ENCODE data around the gene TMUB1.
"Not testable (repeated sequence)": the region's sequence is repeated elsewhere in the genome, so short reads cannot be mapped to it uniquely, and the experiment has no call there.

Gene TMUB1

GRCh38 chr7:151048911-151049463, 34.3 kb downstream of the TMUB1 start:
- no peak for DNase-seq

- no peak for DNase-seq
Observed at GRCh38 chr7:151047976-151048815, 35.1 kb downstream of the TMUB1 start, which contains the start of gene ASIC3. Gene ASIC3 (plus strand): TSS chr7:151048531. CDS start chr7:151048886, 355 bp downstream.

- DNase-seq, result no peak
Observed at GRCh38 chr7:151046603-151047573, 36.4 kb downstream of the TMUB1 start.

- DNase-seq, result no peak
Observed at GRCh38 chr7:151045967-151046366, 37.3 kb downstream of the TMUB1 start.

GRCh38 chr7:151045262-151045661, 38.0 kb downstream of the TMUB1 start:
- no peak for DNase-seq

GRCh38 chr7:151043959-151044358, 39.3 kb downstream of the TMUB1 start:
- no peak for DNase-seq

GRCh38 chr7:151043449-151043848, 39.8 kb downstream of the TMUB1 start:
- DNase-seq, result not testable (repeated sequence)

GRCh38 chr7:151040616-151041375, 42.5 kb downstream of the TMUB1 start:
- DNase-seq, result no peak

- DNase-seq, result no peak
Observed at GRCh38 chr7:151039850-151040548, 43.3 kb downstream of the TMUB1 start.

- peak; percentile 65 to 70 for DNase-seq
Observed at GRCh38 chr7:151038951-151039849, 44.1 kb downstream of the TMUB1 start.

GRCh38 chr7:151035902-151036301, 47.4 kb downstream of the TMUB1 start:
- DNase-seq, result no peak

- no peak for DNase-seq
Observed at GRCh38 chr7:151035026-151035717, 48.1 kb downstream of the TMUB1 start.

- no peak for DNase-seq
Observed at GRCh38 chr7:151034312-151035025, 48.8 kb downstream of the TMUB1 start.

- no peak for DNase-seq
Observed at GRCh38 chr7:151033864-151034249, 49.4 kb downstream of the TMUB1 start.

GRCh38 chr7:151032936-151033863, 50.1 kb downstream of the TMUB1 start:
- DNase-seq, result no peak
